Measurements from ENCODE around the gene FOXE1.

- TF ChIP-seq EZH2 (IDR thresholded peaks at IDR 0.05) (no peak), POLR2AphosphoS5 (IDR thresholded peaks at IDR 0.05; ENCODE audit: borderline replicate concordance, low read depth, low read length) (no peak)
Measured at GRCh38 chr9:97848215-97848479, 4.9 kb upstream of the FOXE1 start.
